HL-60/S4 (cell line): ENCODE data around the gene MGAT5.

ENCODE experiments used
- in situ Hi-C: fragments of 300-500 bp; cut with MboI; formaldehyde crosslinking; loops from 2 replicates; pipeline ENCODE4 v1.14.3; 2022; ENCODE audit warnings: low sequenced_read_pairs

MGAT5 gene, protein sequence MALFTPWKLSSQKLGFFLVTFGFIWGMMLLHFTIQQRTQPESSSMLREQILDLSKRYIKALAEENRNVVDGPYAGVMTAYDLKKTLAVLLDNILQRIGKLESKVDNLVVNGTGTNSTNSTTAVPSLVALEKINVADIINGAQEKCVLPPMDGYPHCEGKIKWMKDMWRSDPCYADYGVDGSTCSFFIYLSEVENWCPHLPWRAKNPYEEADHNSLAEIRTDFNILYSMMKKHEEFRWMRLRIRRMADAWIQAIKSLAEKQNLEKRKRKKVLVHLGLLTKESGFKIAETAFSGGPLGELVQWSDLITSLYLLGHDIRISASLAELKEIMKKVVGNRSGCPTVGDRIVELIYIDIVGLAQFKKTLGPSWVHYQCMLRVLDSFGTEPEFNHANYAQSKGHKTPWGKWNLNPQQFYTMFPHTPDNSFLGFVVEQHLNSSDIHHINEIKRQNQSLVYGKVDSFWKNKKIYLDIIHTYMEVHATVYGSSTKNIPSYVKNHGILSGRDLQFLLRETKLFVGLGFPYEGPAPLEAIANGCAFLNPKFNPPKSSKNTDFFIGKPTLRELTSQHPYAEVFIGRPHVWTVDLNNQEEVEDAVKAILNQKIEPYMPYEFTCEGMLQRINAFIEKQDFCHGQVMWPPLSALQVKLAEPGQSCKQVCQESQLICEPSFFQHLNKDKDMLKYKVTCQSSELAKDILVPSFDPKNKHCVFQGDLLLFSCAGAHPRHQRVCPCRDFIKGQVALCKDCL

DNA sequence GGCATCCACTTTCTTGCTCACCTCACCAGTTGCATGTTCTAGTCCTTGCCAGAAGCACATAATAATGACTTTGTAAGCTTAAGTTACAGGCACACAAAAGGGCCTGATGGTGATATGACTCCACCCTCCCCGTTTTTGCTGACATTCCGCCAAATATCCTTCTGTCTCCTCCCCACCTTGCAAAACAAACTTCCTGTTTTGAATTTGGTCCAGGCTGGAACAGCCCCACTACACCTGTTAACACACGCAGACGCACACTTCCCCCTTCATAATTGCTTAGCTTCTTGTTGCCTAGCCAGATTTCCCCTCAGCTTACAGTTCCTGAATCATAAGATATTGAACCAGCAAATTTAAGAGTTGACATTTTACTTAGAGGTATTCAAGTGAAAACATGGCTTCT, at the start of gene MGAT5:
Gene MGAT5, plus strand, starts transcription at position 269 of the 400 bp plus-strand sequence. CDS start 332 bp downstream, outside the sequence.
- in situ Hi-C loops, result no loop called here

DNA sequence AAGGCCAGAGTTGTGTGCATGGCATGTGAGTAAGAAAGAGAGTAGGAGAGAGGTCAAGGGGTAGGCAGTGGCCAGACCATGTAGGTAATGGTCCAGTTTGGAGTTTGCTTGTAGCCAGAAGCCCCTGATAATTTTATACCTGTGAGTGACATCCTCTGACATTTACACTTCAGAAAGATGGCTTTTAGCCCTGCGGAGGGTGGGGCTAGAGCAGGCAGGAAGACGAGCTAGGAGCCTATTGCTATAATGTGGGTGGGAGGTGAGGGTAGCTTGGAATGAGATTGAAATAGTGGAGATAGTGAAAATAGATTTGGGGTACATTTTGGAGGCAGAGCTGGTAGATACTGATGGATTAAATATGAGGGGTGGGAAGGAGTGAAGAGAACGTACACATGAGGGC, 48.8 kb upstream of the MGAT5 start:
- in situ Hi-C loops, result loop anchor here (25.0 kb wide), 1 partner anchor 93 kb away; no protein-coding TSS in a partner anchor

DNA sequence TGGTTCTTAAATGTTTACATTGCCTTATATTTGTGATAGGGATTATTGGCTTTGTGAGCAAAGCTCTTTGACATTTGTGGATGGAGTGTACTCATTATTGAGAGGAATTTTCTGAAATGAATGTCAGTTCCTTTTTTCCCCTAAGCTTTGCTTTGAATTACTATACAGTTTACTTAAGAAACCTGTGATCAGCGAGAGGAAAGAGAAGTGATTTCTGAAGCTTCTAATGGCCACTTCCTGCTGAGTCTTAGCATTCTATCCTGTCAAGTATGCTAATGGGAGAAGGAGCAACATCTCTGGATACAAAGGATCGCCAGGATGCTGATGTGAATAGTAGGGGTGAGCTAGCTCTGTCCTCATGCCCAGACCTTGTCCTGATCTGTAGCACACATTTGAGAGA, 47.8 kb upstream of the MGAT5 start:
- in situ Hi-C loops, result loop anchor here (25.0 kb wide), 1 partner anchor 94 kb away; no protein-coding TSS in a partner anchor

DNA sequence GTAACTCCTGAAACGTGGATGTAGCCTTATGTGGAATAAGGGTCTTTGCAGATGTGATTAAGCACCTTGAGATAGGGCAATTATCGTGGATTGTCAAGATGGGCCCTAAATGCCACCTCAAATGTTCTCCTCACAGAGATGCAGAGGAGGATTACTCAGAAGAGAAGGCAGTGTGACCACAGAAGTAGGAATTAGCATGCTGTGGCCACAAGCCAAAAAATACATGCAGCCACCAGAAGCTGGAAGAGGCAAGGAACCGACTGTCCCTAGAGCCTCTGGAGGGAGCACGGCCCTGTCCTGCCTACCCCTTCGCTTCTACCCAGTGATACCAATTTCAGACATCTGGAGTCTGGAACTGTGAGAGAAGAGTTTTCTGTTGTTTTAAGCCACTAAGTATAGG, 47.3 kb upstream of the MGAT5 start:
- in situ Hi-C loops, result loop anchor here (25.0 kb wide), 1 partner anchor 94 kb away; no protein-coding TSS in a partner anchor

DNA sequence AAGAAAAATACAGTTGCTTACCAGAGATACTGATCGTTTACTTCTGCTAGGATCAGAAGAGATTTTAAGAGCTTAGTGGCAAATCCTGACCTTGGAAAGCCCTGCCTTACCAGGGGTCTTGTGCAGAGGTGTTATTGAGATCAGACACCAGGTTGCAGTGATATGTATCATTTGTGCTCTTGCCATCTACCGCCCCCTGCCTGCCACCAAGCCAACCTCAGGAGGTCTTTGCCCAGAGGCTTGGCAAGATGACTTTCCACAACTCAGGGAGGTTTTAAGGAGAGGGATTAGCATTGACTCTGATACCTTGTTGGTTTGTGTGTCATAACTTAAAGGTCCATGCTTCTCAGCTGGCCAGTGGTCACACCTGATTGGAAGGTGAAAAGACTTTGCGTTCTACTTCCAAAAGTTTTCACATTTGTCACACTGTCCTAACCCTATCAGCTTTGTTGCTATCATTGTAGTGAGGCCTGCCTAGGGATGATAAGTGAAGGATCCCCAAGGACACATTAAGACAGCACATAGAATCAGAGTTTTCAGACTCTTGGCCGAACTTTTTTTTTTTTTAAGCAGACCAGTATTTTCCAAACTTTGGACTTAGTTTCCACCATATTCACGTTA, 46.2 kb upstream of the MGAT5 start:
- in situ Hi-C loops, result loop anchor here (25.0 kb wide), 1 partner anchor 95 kb away; no protein-coding TSS in a partner anchor

DNA sequence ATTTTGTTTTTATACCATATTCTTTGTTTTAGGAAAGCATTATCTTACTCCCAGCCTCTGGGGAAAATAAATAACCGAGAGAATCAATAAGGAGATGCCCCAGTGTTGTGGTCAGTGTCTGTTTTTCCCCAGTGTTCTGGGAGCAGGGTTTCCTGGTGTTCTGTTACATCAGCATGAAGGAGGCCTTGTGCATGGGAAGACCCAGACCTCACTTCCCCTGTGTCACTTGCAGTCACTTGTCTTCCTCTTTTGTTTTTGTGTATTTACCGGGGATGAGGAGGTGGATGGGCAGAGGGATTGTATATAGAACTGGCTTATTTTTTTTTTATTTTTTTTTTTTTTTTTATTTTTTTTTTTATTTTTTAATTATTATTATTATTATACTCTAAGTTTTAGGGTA, 45.0 kb upstream of the MGAT5 start:
- in situ Hi-C loops, result loop anchor here (25.0 kb wide), 1 partner anchor 97 kb away; no protein-coding TSS in a partner anchor

DNA sequence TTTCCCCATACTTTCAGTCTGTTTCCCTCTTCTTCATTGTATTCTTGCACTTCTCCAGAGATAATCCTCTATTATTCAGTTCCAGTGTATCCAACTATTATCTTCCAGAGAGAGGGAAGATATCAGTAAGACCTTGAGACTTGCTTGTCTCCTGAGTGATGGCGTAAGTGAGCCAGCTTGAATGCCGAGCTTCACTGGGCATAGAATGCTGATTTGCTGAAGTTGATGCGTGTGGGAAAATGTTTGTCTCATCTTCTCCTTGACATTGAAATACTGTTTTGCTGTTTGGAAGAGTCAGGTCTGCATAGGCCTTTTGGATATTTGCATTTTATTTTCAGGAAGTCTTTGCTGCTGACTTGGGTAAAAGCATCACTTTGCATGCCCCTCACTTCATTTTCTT, 41.1 kb upstream of the MGAT5 start:
- in situ Hi-C loops, result loop anchor here (25.0 kb wide), 1 partner anchor 100 kb away; no protein-coding TSS in a partner anchor

DNA sequence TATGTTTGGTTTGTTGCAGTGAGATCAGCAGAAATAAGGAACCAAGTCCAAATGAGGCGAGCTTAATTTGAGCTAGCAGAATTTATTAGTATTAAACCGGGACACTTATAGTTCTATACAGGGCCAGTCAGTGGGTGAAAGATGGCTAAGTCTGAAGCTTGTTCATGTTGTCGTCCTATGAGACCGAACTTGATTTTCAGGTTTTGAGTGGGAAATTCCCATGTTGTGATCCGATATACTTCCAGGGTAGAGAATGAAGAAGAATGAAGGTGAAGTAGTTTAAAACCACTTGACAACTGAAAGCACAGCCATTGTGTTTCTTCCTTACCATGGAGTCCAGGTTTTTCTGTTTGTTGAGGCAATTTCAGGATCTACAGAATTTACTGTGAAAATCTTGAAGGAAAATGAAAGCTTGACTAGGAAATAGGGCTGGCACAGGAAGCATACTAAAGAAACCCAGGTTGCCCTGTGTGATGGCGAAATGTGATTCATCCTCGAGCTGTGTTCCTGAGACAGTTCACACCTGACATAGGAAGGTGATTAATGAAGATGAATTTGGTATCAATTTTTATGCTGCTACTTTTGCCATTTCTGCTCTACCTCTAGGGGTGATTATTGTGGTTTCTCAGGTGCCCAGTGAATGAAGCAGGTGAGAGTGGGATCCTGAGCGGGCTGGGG, 37.6 kb upstream of the MGAT5 start:
- in situ Hi-C loops, result loop anchor here (25.0 kb wide), 1 partner anchor 104 kb away; no protein-coding TSS in a partner anchor

DNA sequence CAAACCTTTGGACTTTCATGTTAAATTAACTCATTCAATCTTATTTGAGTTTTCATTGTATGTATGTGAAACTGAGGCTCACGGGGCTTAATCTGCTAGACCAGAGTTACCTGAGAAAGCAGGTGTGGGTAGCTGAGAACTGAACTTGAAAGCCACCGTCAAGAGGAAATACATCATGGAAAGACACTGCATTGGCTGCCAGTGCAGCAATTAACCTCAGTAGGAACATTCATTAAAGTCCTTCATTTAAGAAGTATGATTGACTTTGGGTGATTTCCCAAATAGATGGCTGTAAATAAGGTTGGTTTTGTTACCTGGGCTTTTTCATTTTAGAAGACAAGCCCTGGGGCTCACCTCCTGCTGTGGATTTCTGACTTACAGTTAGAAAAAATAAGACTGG, 36.5 kb upstream of the MGAT5 start:
- in situ Hi-C loops, result loop anchor here (25.0 kb wide), 1 partner anchor 105 kb away; no protein-coding TSS in a partner anchor

DNA sequence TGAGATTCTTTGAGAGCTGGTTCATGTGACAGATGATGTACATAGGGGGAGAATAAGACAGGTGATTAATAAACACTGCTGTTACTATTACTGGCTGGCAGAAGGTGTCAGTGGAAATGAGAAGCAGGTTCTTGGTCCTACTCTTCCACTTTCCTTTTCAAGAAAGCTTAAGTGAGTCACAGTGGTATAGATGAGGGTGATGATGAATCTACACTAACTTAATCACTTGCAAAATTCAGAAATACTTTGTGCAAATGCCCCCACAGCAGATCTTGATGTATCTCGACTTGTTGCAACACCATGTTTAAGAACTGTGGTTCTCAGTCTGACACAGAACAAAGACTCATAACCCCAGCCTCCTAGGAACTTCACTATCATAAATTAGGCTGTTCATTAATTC, 35.9 kb upstream of the MGAT5 start:
- in situ Hi-C loops, result loop anchor here (25.0 kb wide), 1 partner anchor 106 kb away; no protein-coding TSS in a partner anchor

DNA sequence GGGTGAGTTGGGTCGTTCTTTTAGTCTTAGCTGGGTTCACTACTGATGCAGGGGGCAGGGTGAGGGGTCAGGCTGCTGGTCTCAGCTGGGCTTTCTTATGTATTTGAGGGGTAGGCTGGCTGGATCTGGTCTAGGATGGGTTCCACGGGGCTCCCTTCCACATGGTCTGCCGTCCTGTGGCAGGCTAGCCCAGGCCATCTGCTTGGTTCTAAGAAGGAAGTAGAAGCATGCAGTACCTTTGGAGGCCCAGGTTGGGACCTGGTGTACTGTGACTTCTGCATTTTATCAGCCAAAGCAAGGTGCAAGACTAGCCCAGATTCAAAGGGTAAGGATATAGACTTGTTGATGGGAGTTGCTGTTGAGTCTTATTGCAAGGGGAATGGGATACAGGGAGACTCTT, 35.5 kb upstream of the MGAT5 start:
- in situ Hi-C loops, result loop anchor here (25.0 kb wide), 1 partner anchor 106 kb away; no protein-coding TSS in a partner anchor

DNA sequence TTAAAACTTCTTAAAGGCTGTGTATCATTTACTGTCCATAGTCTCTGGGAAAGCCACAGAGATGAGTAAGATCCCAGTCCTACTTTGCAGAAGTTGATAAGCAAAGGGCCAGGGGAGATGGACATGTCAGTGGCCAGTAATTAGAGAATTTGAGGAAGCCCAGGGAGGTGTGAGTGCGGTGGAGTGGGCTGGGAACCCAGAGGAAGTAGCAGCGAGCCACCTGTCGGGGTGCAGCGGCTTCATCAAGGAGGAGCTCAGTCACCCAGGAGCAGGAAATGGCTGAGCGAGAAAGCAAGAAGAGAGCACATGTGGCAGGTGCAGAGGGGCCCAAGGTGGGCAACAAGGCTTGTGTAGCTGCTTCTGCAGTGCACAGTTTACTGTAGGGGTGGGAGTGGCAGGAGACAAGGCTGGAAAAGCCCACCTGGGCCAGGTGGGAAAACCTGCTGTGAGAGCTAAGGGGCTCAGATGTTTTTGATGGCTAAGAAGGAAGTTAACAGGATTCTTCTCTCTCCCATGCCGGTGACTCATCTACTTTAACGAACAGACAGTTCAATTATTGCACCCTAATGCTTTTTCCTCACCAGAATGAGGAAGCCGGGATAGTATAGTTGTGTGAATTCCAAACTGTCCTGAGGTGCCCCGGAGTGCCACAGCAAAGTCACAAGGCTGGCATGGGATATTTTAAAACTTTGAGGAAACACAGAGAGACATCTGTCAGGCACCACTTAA, 34.8 kb upstream of the MGAT5 start:
- in situ Hi-C loops, result loop anchor here (25.0 kb wide), 1 partner anchor 107 kb away; no protein-coding TSS in a partner anchor

DNA sequence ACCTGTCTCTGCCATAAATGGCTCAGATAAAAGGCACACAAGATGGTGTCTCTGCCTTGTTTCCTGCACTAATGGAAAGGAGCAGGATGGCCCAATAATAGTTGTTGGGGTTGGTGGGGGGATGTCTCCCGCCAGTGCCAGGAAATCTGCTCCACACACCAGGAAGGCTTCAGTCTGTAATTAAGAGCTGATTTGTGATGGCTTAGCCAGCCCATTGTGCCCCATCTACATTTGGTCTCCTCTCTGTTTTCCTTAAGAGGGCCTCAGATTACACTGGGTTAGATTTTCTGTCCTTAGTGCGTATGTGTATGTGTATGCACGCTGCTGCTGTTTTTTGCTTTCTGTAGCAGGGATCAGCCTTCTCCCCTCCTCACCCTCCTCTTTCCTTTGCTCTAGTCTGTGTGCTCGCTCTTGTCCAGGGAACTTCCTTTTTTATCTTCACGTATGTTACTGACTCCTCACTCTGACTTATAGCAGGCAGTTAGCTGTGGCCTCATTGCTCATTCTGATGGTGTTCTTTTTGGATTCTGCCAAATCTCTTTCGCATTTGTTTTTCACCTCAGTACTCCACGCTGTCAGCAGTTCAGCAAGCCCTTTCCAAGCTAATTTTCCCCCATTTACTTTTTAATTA, 33.4 kb upstream of the MGAT5 start:
- in situ Hi-C loops, result loop anchor here (25.0 kb wide), 1 partner anchor 108 kb away; no protein-coding TSS in a partner anchor

DNA sequence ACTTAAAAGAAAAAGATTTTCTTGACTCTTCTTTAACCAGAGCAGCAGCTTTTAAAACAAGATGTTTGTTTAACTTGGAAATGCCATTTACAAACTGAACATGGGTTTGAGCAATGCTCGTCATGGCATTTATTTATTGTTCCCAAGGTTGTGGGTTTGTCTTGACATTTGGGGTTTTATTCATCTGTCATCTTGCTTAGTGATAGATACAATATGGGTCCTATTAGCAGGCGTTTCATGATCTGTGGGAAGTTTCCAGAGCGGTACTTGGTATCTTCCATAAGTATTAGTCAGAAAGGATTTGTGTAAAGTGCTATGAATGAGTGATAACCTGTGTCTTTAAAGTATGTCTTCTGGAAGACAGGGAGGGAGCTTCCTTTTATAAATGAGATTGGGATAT, 29.9 kb upstream of the MGAT5 start:
- in situ Hi-C loops, result loop anchor here (25.0 kb wide), 1 partner anchor 112 kb away; no protein-coding TSS in a partner anchor

DNA sequence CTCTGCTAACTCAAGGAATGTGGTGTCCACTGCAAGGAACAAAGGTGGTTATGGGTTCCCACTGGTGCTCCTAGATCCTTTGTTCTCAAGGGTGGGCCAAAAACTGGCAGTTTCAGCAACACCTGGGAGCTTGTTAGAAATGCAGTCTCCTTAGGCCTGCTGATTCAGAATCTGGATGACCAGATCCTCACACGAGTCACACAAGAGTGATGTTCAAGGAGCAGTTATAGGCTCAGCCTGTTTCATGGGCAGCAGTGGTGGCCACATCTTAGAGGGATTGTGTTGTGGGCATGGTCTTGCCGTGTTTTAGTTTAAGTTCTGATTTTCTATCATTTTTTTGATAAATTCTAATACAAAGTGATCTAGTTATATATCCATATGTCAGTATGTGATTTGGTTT, 28.7 kb upstream of the MGAT5 start:
- in situ Hi-C loops, result no loop called here

DNA sequence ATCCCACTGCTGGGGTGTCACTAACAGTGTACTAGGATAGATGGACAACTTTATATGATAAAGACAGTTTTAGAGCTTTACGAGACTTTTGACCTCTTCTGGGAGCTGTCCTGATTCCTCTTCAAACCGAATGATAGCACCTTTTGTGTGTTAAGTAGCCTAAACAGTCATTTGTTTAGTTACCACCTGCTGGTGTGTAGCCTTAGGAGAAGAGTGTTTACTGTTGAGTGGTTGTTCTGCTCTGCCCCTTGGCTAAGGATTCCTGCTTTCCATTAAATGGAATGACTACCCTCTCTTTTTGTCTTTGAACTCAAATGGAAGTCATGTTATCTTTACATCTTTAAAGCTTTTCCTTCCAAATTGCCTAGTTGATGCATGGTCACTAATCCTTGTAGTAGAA, 28.0 kb upstream of the MGAT5 start:
- in situ Hi-C loops, result no loop called here

DNA sequence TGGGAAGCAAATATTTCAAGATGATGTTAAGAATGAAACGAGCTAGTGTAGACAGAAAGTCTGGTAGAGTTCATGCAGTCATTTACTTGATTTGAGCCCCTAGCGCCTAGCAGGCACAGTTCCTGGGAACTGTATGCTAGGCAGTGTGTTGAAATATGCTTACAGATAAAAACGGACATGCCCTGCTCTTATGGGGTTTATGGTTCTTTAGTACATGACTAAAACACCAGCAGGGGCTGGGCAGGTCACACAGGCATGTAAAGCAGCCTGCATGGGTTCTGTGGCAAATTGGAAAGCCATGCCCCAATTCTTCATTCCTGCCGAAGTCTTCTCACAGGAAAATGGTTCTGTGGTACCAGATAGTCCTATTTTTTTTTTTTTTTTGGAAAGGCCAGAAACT, 27.3 kb upstream of the MGAT5 start:
- in situ Hi-C loops, result no loop called here

DNA sequence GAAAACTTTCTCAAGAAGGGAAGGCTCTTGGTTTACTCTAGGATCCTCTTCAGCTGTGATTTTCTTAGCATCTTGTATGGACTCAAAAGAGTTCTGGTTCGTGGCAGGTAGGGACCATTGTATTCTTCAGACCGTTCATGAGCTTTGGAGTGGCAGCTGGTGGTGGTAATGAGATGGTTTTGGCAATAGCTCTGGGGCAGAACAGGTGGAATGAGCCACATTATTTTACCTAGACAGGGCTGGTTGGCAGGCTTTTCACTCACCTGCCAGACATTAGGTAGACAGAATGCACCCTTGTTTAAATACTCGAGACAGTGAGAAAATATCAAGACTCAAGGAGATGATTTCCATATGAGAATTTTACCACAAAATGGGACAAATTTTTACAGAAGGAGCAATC, 26.2 kb upstream of the MGAT5 start:
- in situ Hi-C loops, result no loop called here

DNA sequence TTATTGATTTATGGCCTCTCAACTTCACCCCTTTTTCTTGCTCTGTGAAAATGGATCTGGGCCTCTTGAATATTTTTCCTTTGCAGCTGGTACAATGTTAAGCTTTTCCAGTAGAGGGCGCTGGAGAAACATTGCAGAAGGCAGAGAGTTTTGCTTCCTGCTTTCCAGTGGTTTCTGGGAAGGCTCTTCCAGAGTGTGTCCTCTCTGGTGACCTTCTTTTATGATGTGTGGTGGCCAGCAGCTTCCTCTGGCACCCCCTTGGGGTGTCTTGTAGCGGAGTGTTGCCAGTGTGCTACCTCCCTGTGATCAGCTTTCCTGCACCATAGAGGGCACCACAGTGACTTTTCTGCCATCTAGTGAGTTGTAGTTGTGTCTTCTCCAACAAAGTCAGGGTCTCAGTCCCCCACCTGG, 25.4 kb upstream of the MGAT5 start:
- in situ Hi-C loops, result no loop called here
